Measurements from ENCODE around the gene FOXP1. TPM values are rescaled to one million over a fixed set of nuclear protein-coding genes. Genes with fewer than 3 reads are reported as not detected.

The FOXP1 gene
- total and polyA plus RNA-seq, 2 donors from 2014 or later, result 6.7 to 87.2 TPM

DNA sequence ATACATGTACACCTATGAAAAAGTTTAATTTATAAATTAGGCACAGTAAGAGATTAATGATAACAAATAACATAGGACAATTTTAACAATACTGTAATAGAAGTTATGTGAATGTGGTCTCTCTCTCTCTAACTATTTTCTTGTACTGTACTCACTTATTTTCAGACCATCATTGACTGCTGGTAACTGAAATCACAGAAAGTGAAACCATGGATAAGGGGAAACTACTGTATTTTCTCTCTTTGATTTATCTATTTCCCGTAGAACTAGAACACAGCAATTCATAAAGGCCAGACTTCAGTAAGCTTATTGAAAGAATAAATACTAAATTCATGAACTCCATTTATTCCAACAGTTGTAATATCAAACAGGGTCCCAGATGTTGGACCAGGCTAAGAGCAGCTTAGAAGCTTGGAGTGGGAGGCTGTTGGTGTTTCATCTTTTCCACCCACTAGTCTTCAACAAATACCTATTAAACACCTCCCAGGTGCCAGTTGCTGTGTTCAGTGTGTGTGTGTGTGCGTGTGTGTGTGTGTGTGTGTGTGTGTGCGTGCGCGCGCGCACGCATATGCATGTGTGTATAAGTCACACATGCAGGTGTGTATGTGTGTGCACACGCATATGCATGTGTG is 235.4 kb downstream of the FOXP1 start:
- DNase-seq (no peak), FAIRE-seq (no peak)
- Histone ChIP-seq H3K36me3 (ENCODE audit: control insufficient read depth in 2 of 3, insufficient read depth in 3 of 3, low read length in 3 of 3) (no peaks in the 10 kb centered on the region), H3K9ac (ENCODE audit: low read length in 3 of 3) (no peak overlapping the region), H3K27me3 (ENCODE audit: control insufficient read depth, insufficient read depth, low read length) (no peaks in the 10 kb centered on the region), H3K9me3 (ENCODE audit: control insufficient read depth in 2 of 3, insufficient read depth in 1 of 3, low read length in 3 of 3) (no peaks in the 10 kb centered on the region), H3K4me3 (ENCODE audit: low read length in 3 of 3) (no peak overlapping the region), H3K27ac (ENCODE audit: low read depth in 2 of 2, low read length in 2 of 2) (no peak overlapping the region), H3K4me1 (ENCODE audit: control insufficient read depth in 2 of 3, insufficient read depth in 2 of 3, low read depth in 1 of 3, low read length in 3 of 3) (no peaks in the 10 kb centered on the region)
- intact Hi-C loops (cut with DNase I), result no loop called here
- TF ChIP-seq, protein P1, sequence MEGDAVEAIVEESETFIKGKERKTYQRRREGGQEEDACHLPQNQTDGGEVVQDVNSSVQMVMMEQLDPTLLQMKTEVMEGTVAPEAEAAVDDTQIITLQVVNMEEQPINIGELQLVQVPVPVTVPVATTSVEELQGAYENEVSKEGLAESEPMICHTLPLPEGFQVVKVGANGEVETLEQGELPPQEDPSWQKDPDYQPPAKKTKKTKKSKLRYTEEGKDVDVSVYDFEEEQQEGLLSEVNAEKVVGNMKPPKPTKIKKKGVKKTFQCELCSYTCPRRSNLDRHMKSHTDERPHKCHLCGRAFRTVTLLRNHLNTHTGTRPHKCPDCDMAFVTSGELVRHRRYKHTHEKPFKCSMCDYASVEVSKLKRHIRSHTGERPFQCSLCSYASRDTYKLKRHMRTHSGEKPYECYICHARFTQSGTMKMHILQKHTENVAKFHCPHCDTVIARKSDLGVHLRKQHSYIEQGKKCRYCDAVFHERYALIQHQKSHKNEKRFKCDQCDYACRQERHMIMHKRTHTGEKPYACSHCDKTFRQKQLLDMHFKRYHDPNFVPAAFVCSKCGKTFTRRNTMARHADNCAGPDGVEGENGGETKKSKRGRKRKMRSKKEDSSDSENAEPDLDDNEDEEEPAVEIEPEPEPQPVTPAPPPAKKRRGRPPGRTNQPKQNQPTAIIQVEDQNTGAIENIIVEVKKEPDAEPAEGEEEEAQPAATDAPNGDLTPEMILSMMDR (IDR thresholded peaks at IDR 0.05; ENCODE audit: borderline replicate concordance, extremely low read depth, insufficient read depth), result no peak

DNA sequence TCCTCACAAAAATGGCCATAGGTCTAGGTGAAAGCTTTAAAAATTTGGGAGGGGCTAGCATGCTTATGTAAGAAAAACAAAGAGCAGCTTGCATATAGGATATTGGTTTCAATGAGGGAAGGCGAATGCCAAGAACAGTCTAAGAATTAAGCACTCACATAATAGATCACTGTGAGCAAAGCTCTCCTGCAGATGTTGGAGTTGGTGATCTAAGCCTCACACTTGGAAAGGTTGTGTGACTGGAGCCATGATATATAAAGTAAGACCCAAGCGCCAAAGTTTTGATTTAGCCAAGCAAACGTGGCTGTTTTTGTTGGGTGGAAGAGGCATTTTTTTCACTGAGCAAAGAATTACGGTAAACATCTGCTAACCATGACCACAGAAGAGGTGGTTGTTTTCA is 237.5 kb downstream of the FOXP1 start:
- no peak overlapping the region for H3K4me3 ChIP-seq (ENCODE audit: low read length in 3 of 3)
- H3K9me3 ChIP-seq (ENCODE audit: control insufficient read depth in 2 of 3, insufficient read depth in 1 of 3, low read length in 3 of 3), result no peaks in the 10 kb centered on the region
- no peak overlapping the region for H3K27ac ChIP-seq (ENCODE audit: low read depth in 2 of 2, low read length in 2 of 2)
- no peaks in the 10 kb centered on the region for H3K36me3 ChIP-seq (ENCODE audit: control insufficient read depth in 2 of 3, insufficient read depth in 3 of 3, low read length in 3 of 3)
- no peaks in the 10 kb centered on the region for H3K27me3 ChIP-seq (ENCODE audit: control insufficient read depth, insufficient read depth, low read length)
- TF ChIP-seq, protein P1 (IDR thresholded peaks at IDR 0.05; ENCODE audit: borderline replicate concordance, extremely low read depth, insufficient read depth), result no peak
- H3K9ac ChIP-seq (ENCODE audit: low read length in 3 of 3), result no peak overlapping the region
- no peaks in the 10 kb centered on the region for H3K4me1 ChIP-seq (ENCODE audit: control insufficient read depth in 2 of 3, insufficient read depth in 2 of 3, low read depth in 1 of 3, low read length in 3 of 3)
- FAIRE-seq, result no peak
- peak in 1 of 5 donors; percentile 15 for DNase-seq
- intact Hi-C loops (cut with DNase I), result no loop called here

DNA sequence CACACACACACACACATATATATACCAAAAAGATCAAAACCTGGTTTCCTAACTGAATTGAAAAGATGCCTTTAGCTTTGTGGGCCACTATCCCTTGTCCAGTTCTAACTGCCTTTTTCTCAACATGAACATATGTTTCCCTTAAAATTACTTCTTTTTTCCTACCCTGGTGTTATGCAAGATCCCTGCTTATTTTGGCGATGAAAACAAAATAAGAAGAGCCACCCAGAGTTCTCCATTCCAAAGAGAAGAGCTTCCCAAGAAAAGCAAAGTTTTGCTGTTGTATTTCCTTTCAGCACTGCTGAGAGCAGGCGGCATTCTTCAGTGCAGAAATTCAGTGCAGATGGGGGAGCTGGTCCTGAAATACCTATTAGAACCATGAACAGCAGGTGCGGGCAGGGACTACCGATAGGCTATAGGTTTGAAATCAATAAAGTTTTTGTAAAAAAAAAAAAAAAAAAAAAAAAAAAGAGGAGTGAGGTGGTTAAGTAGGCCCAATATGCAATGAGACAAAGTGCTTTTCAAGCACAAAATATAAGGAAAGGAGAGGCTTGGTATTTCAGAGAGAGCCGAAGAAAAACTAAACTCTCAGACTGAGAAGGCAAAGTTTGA is 238.0 kb downstream of the FOXP1 start:
- TF ChIP-seq, protein P1 (IDR thresholded peaks at IDR 0.05; ENCODE audit: borderline replicate concordance, extremely low read depth, insufficient read depth), result no peak
- no peak overlapping the region for H3K27ac ChIP-seq (ENCODE audit: low read depth in 2 of 2, low read length in 2 of 2)
- FAIRE-seq, result no peak

More for the DNA sequence above, 238.0 kb downstream of the FOXP1 start:
- Histone ChIP-seq H3K9me3 (ENCODE audit: control insufficient read depth in 2 of 3, insufficient read depth in 1 of 3, low read length in 3 of 3) (no peaks in the 10 kb centered on the region), H3K27me3 (ENCODE audit: control insufficient read depth, insufficient read depth, low read length) (no peaks in the 10 kb centered on the region), H3K4me3 (ENCODE audit: low read length in 3 of 3) (no peak overlapping the region), H3K9ac (ENCODE audit: low read length in 3 of 3) (no peak overlapping the region), H3K36me3 (ENCODE audit: control insufficient read depth in 2 of 3, insufficient read depth in 3 of 3, low read length in 3 of 3) (no peaks in the 10 kb centered on the region), H3K4me1 (ENCODE audit: control insufficient read depth in 2 of 3, insufficient read depth in 2 of 3, low read depth in 1 of 3, low read length in 3 of 3) (no peaks in the 10 kb centered on the region)
- intact Hi-C loops (cut with DNase I), result no loop called here
- DNase-seq, result peak in 1 of 5 donors; percentile 46
